SK-N-SH treated with all-trans-retinoic acid at 6 μM for 48 hours (cell line): ENCODE data around the gene PRKD2.
A peak's percentile ranks its signal among the peaks of the same experiment; 100 is the strongest.

ENCODE experiments used
- ATAC-seq: fragments of 200-7000 bp; cut with Tn5 transposase; 3 replicates; pipeline ENCODE4 v1.9.1; 2020; ENCODE audit warnings: mild to moderate bottlenecking, moderate library complexity
- ARNTL ChIP-seq: fragments of 450-650 bp; formaldehyde crosslinking; IDR thresholded peaks from 2 replicates; pipeline ENCODE4 v1.5.0; 2020; ENCODE audit warnings: low read depth, mild to moderate bottlenecking, moderate library complexity, borderline replicate concordance
- CSDC2 ChIP-seq: fragments of 250-450 bp; sonication (Bioruptor Pico); IDR thresholded peaks from 2 replicates; pipeline ENCODE4 v1.5.0; 2020; ENCODE audit warnings: mild to moderate bottlenecking, moderate library complexity
- CSRNP3 ChIP-seq: fragments of 250-450 bp; sonication (Bioruptor Pico); IDR thresholded peaks from 2 replicates; pipeline ENCODE4 v1.5.1; 2021; ENCODE audit warnings: mild to moderate bottlenecking, moderate library complexity
- ESRRG ChIP-seq: fragments of 250-450 bp; sonication (Bioruptor Pico); IDR thresholded peaks from 2 replicates; pipeline ENCODE4 v1.6.1; 2021; ENCODE audit warnings: mild to moderate bottlenecking
- GLIS3 ChIP-seq: fragments of 250-450 bp; sonication (Bioruptor Pico); IDR thresholded peaks from 2 replicates; pipeline ENCODE4 v1.5.0; 2020; ENCODE audit warnings: mild to moderate bottlenecking, moderate library complexity
- ISL1 ChIP-seq: fragments of 250-450 bp; sonication (Bioruptor Pico); IDR thresholded peaks from 2 replicates; pipeline ENCODE4 v2.1.2; 2022; ENCODE audit warnings: mild to moderate bottlenecking, moderate library complexity
- OSR1 ChIP-seq: fragments of 250-450 bp; sonication (Bioruptor Pico); IDR thresholded peaks from 2 replicates; pipeline ENCODE4 v1.8.0; 2022; ENCODE audit warnings: moderate library complexity, mild to moderate bottlenecking, inconsistent platforms
- PPARA ChIP-seq: fragments of 250-450 bp; sonication (Bioruptor Pico); IDR thresholded peaks from 2 replicates; pipeline ENCODE4 v1.5.0; 2020; ENCODE audit warnings: mild to moderate bottlenecking, borderline replicate concordance
- RARB ChIP-seq: fragments of 250-450 bp; sonication (Bioruptor Pico); IDR thresholded peaks from 2 replicates; pipeline ENCODE4 v1.8.0; 2021; ENCODE audit warnings: mild to moderate bottlenecking, moderate library complexity
- TCF4 ChIP-seq: fragments of 250-450 bp; sonication (Bioruptor Pico); IDR thresholded peaks from 2 replicates; pipeline ENCODE4 v1.8.0; 2021; ENCODE audit warnings: mild to moderate bottlenecking, moderate library complexity, borderline replicate concordance
- TOX ChIP-seq: fragments of 250-450 bp; sonication (Bioruptor Pico); IDR thresholded peaks from 2 replicates; pipeline ENCODE4 v1.8.0; 2021; ENCODE audit warnings: mild to moderate bottlenecking, moderate library complexity, borderline replicate concordance
- ZC3H10 ChIP-seq: fragments of 250-450 bp; sonication (Bioruptor Pico); IDR thresholded peaks from 2 replicates; pipeline ENCODE4 v1.5.1; 2021; ENCODE audit warnings: mild to moderate bottlenecking, moderate library complexity
- ZFP3 ChIP-seq: fragments of 250-450 bp; sonication (Bioruptor Pico); IDR thresholded peaks from 2 replicates; pipeline ENCODE4 v1.5.0; 2020; ENCODE audit warnings: mild to moderate bottlenecking, moderate library complexity
- ZFP30 ChIP-seq: fragments of 450-650 bp; formaldehyde crosslinking; IDR thresholded peaks from 2 replicates; pipeline ENCODE4 v1.5.0; 2022; ENCODE audit warnings: mild to moderate bottlenecking, moderate library complexity
- ZNF565 ChIP-seq: fragments of 450-650 bp; formaldehyde crosslinking; conservative IDR thresholded peaks from 2 replicates; pipeline ENCODE4 v1.5.0; 2020; ENCODE audit warnings: low read depth, mild to moderate bottlenecking, moderate library complexity
- ZNF70 ChIP-seq: fragments of 450-650 bp; formaldehyde crosslinking; IDR thresholded peaks from 2 replicates; pipeline ENCODE4 v1.5.0; 2020; ENCODE audit warnings: mild to moderate bottlenecking, moderate library complexity
- ZNF8 ChIP-seq: fragments of 450-650 bp; formaldehyde crosslinking; IDR thresholded peaks from 2 replicates; pipeline ENCODE4 v1.5.0; 2020; ENCODE audit warnings: mild to moderate bottlenecking, moderate library complexity
- TF ChIP-seq, protein P1 (sequence below): fragments of 250-450 bp; sonication (Bioruptor Pico); IDR thresholded peaks from 2 replicates; pipeline ENCODE4 v1.5.1; 2020; ENCODE audit warnings: low read depth, mild to moderate bottlenecking, moderate library complexity
- TF ChIP-seq, protein P2 (sequence below): fragments of 250-450 bp; sonication (Bioruptor Pico); IDR thresholded peaks from 2 replicates; pipeline ENCODE4 v1.8.0; 2021; ENCODE audit warnings: low read depth, mild to moderate bottlenecking, moderate library complexity, borderline replicate concordance
- TF ChIP-seq, protein P3 (sequence below): fragments of 250-450 bp; sonication (Bioruptor Pico); IDR thresholded peaks from 2 replicates; pipeline ENCODE4 v1.8.0; 2020; ENCODE audit warnings: mild to moderate bottlenecking, moderate library complexity, borderline replicate concordance
- TF ChIP-seq, protein P4 (sequence below): fragments of 250-450 bp; sonication (Bioruptor Pico); IDR thresholded peaks from 2 replicates; pipeline ENCODE4 v1.5.0; 2020; ENCODE audit warnings: mild to moderate bottlenecking, moderate library complexity

Gene PRKD2

GRCh38 chr19:46760363-46760762, 43.4 kb upstream of the PRKD2 start:
- no peak for ATAC-seq
- TF ChIP-seq ZNF70 (CRISPR knock-in tag) (no peak), ZNF565 (CRISPR knock-in tag) (no peak), PPARA (CRISPR knock-in tag) (no peak), ZNF8 (CRISPR knock-in tag) (no peak), ESRRG (CRISPR knock-in tag) (no peak), ZFP3 (CRISPR knock-in tag) (no peak), CSDC2 (no peak), OSR1 (CRISPR knock-in tag) (no peak), TCF4 (CRISPR knock-in tag) (no peak), ARNTL (no peak), TOX (CRISPR knock-in tag) (no peak), ISL1 (CRISPR knock-in tag) (no peak), ZFP30 (no peak)
- TF ChIP-seq, protein P1, sequence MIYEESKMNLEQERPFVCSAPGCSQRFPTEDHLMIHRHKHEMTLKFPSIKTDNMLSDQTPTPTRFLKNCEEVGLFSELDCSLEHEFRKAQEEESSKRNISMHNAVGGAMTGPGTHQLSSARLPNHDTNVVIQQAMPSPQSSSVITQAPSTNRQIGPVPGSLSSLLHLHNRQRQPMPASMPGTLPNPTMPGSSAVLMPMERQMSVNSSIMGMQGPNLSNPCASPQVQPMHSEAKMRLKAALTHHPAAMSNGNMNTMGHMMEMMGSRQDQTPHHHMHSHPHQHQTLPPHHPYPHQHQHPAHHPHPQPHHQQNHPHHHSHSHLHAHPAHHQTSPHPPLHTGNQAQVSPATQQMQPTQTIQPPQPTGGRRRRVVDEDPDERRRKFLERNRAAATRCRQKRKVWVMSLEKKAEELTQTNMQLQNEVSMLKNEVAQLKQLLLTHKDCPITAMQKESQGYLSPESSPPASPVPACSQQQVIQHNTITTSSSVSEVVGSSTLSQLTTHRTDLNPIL (CRISPR knock-in tag), result no peak
- TF ChIP-seq, protein P2, sequence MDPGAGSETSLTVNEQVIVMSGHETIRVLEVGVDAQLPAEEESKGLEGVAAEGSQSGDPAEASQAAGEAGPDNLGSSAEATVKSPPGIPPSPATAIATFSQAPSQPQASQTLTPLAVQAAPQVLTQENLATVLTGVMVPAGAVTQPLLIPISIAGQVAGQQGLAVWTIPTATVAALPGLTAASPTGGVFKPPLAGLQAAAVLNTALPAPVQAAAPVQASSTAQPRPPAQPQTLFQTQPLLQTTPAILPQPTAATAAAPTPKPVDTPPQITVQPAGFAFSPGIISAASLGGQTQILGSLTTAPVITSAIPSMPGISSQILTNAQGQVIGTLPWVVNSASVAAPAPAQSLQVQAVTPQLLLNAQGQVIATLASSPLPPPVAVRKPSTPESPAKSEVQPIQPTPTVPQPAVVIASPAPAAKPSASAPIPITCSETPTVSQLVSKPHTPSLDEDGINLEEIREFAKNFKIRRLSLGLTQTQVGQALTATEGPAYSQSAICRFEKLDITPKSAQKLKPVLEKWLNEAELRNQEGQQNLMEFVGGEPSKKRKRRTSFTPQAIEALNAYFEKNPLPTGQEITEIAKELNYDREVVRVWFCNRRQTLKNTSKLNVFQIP (CRISPR knock-in tag), result no peak
- TF ChIP-seq, protein P3, sequence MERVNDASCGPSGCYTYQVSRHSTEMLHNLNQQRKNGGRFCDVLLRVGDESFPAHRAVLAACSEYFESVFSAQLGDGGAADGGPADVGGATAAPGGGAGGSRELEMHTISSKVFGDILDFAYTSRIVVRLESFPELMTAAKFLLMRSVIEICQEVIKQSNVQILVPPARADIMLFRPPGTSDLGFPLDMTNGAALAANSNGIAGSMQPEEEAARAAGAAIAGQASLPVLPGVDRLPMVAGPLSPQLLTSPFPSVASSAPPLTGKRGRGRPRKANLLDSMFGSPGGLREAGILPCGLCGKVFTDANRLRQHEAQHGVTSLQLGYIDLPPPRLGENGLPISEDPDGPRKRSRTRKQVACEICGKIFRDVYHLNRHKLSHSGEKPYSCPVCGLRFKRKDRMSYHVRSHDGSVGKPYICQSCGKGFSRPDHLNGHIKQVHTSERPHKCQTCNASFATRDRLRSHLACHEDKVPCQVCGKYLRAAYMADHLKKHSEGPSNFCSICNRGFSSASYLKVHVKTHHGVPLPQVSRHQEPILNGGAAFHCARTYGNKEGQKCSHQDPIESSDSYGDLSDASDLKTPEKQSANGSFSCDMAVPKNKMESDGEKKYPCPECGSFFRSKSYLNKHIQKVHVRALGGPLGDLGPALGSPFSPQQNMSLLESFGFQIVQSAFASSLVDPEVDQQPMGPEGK, result no peak
- TF ChIP-seq, protein P4, sequence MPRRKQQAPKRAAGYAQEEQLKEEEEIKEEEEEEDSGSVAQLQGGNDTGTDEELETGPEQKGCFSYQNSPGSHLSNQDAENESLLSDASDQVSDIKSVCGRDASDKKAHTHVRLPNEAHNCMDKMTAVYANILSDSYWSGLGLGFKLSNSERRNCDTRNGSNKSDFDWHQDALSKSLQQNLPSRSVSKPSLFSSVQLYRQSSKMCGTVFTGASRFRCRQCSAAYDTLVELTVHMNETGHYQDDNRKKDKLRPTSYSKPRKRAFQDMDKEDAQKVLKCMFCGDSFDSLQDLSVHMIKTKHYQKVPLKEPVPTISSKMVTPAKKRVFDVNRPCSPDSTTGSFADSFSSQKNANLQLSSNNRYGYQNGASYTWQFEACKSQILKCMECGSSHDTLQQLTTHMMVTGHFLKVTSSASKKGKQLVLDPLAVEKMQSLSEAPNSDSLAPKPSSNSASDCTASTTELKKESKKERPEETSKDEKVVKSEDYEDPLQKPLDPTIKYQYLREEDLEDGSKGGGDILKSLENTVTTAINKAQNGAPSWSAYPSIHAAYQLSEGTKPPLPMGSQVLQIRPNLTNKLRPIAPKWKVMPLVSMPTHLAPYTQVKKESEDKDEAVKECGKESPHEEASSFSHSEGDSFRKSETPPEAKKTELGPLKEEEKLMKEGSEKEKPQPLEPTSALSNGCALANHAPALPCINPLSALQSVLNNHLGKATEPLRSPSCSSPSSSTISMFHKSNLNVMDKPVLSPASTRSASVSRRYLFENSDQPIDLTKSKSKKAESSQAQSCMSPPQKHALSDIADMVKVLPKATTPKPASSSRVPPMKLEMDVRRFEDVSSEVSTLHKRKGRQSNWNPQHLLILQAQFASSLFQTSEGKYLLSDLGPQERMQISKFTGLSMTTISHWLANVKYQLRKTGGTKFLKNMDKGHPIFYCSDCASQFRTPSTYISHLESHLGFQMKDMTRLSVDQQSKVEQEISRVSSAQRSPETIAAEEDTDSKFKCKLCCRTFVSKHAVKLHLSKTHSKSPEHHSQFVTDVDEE, result no peak

- ATAC-seq, result peak; percentile 72
- TF ChIP-seq ZNF70 (CRISPR knock-in tag) (no peak), ZFP3 (CRISPR knock-in tag) (no peak), CSDC2 (no peak), ZFP30 (no peak), TCF4 (CRISPR knock-in tag) (no peak), GLIS3 (CRISPR knock-in tag) (no peak), PPARA (CRISPR knock-in tag) (no peak)
- TF ChIP-seq, protein P3, result no peak
Observed at GRCh38 chr19:46759817-46760333, 43.0 kb upstream of the PRKD2 start.

- ATAC-seq, result no peak
- TF ChIP-seq, protein P4, result no peak
- TF ChIP-seq ISL1 (CRISPR knock-in tag) (no peak), GLIS3 (CRISPR knock-in tag) (no peak), RARB (CRISPR knock-in tag) (no peak), ZNF70 (CRISPR knock-in tag) (no peak), ESRRG (CRISPR knock-in tag) (no peak), PPARA (CRISPR knock-in tag) (no peak), OSR1 (CRISPR knock-in tag) (no peak), CSDC2 (no peak), ZNF8 (CRISPR knock-in tag) (no peak), ZFP3 (CRISPR knock-in tag) (no peak), CSRNP3 (CRISPR knock-in tag) (no peak), ZC3H10 (no peak), ZNF565 (CRISPR knock-in tag) (no peak)
- TF ChIP-seq, protein P2 (CRISPR knock-in tag), result no peak
Observed at GRCh38 chr19:46759206-46759605, 42.3 kb upstream of the PRKD2 start.
